Activated CD8-positive, alpha-beta T cell treated with anti-CD3 and anti-CD28 coated beads for 36 hours (primary cell): ENCODE measurements around the gene STUM. TPM values are rescaled to one million over a fixed set of nuclear protein-coding genes. Genes with fewer than 3 reads are reported as not detected.

Experiments used
- ATAC-seq: fragments of 200-7000 bp; cut with Tn5 transposase; one replicate; pipeline ENCODE4 v1.10.0; 2021; ENCODE audit warnings: mild to moderate bottlenecking, moderate library complexity
- CTCF ChIA-PET: fragments of 350-600 bp; sonication (Branson Sonifier 250); formaldehyde crosslinking; loops from one replicate; lab custom pipeline; 2021; ENCODE audit warnings: antibody characterized with exemption; lab: Charles Lee
- POLR2A ChIA-PET: fragments of 350-600 bp; sonication (Branson Sonifier 250); formaldehyde crosslinking; loops from one replicate; lab custom pipeline; 2021; ENCODE audit warnings: antibody characterized with exemption; lab: Charles Lee
- DNase-seq: peaks from one replicate; pipeline ENCODE4 v3.0.0-alpha.2; 2020
- H3K27ac Mint-ChIP-seq: one replicate; pipeline ENCODE4 v1.8.0; 2021; ENCODE audit warnings: mild to moderate bottlenecking, mixed read lengths
- H3K27me3 Mint-ChIP-seq: one replicate; pipeline ENCODE4 v1.8.0; 2021; ENCODE audit warnings: mixed read lengths
- H3K36me3 Mint-ChIP-seq: one replicate; pipeline ENCODE4 v1.8.0; 2021; ENCODE audit warnings: low read depth, mixed read lengths
- H3K4me1 Mint-ChIP-seq: one replicate; pipeline ENCODE4 v1.8.0; 2021; ENCODE audit warnings: low read depth, mixed read lengths
- H3K4me3 Mint-ChIP-seq: one replicate; pipeline ENCODE4 v1.8.0; 2021; ENCODE audit warnings: mild to moderate bottlenecking, moderate library complexity, mixed read lengths
- H3K9me3 Mint-ChIP-seq: one replicate; pipeline ENCODE4 v1.8.0; 2021; ENCODE audit warnings: mixed read lengths
- intact Hi-C: fragments of 100-400 bp; cut with micrococcal nuclease; formaldehyde crosslinking; loops from one replicate; pipeline ENCODE4 v1.10.0; 2022
- total RNA-seq, 2 experiments: library from RNA; stranded (reverse); gene quantifications; one replicate each; pipeline ENCODE4 v1.2.3, GENCODE V29; 2021
- TF ChIP-seq, protein P1 (sequence below): fragments of 200-600 bp; IDR thresholded peaks from one replicate; pipeline ENCODE4 v1.8.0; 2022; ENCODE audit warnings: antibody characterized with exemption, mild to moderate bottlenecking

Gene STUM
- total RNA-seq, 2 experiments from 2014 or later = not detected

DNA sequence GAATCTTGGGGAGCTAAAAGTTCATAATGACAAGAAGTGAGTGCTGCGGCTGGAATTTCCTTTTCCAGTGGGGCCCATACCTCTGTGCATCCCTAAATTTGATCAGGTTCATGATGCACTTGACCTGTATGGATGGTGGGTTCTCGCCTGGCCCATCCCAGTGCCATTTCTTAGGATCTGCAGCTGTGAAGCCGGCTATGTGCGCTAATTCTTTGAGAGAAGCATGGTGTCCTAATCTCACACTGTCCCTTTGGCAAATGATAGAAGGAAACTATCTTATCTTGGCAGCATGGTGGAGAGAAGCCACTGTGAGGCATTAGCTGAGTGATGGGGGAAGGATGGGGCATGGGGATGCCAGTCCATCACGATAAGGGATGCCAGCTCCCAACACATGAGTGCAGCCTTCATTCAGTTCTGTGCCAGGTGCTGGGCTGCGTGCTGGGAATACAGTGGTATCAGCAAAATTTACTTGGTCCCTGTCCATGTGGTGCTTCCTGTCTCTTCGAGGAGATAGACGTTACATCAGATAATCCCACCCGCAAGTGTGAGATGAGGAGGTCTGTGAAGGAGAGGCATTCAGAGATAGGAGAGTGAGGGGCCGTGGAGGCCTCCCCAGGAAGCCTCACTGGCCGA is 30.5 kb downstream of the STUM start:
- no peaks in the 10 kb centered on the region for H3K4me1 Mint-ChIP-seq
- POLR2A ChIA-PET = no interaction called here
- ATAC-seq = no peak

GRCh38 chr1:226579781-226580323 is 31.3 kb downstream of the STUM start:
- CTCF ChIA-PET = interaction anchor here (2.0 kb wide), 1 partner anchor 28 kb away, joined by 9 read pairs; no protein-coding TSS in a partner anchor
- H3K4me3 Mint-ChIP-seq = no peak overlapping the region
- DNase-seq (no peak), ATAC-seq (no peak)
- POLR2A ChIA-PET = no interaction called here
- H3K9me3 Mint-ChIP-seq = no peaks in the 10 kb centered on the region
- intact Hi-C loops = no loop called here
- TF ChIP-seq, protein P1, sequence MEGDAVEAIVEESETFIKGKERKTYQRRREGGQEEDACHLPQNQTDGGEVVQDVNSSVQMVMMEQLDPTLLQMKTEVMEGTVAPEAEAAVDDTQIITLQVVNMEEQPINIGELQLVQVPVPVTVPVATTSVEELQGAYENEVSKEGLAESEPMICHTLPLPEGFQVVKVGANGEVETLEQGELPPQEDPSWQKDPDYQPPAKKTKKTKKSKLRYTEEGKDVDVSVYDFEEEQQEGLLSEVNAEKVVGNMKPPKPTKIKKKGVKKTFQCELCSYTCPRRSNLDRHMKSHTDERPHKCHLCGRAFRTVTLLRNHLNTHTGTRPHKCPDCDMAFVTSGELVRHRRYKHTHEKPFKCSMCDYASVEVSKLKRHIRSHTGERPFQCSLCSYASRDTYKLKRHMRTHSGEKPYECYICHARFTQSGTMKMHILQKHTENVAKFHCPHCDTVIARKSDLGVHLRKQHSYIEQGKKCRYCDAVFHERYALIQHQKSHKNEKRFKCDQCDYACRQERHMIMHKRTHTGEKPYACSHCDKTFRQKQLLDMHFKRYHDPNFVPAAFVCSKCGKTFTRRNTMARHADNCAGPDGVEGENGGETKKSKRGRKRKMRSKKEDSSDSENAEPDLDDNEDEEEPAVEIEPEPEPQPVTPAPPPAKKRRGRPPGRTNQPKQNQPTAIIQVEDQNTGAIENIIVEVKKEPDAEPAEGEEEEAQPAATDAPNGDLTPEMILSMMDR = no peak
- no peaks in the 10 kb centered on the region for H3K36me3 Mint-ChIP-seq
- H3K27ac Mint-ChIP-seq = no peak overlapping the region
- H3K4me1 Mint-ChIP-seq = no peaks in the 10 kb centered on the region
- H3K27me3 Mint-ChIP-seq = no peaks in the 10 kb centered on the region

More for the DNA sequence above, 30.5 kb downstream of the STUM start:
- H3K36me3 Mint-ChIP-seq = no peaks in the 10 kb centered on the region
- H3K4me3 Mint-ChIP-seq = no peak overlapping the region
- H3K27ac Mint-ChIP-seq = no peak overlapping the region
- no peaks in the 10 kb centered on the region for H3K9me3 Mint-ChIP-seq
- intact Hi-C loops = no loop called here
- H3K27me3 Mint-ChIP-seq = no peaks in the 10 kb centered on the region
- CTCF ChIA-PET = no interaction called here
- TF ChIP-seq, protein P1 = no peak
- no peak for DNase-seq

GRCh38 chr1:226580625-226581270 is 32.2 kb downstream of the STUM start:
- TF ChIP-seq, protein P1 = no peak
- no peaks in the 10 kb centered on the region for H3K36me3 Mint-ChIP-seq
- intact Hi-C loops = no loop called here
- H3K4me1 Mint-ChIP-seq = no peaks in the 10 kb centered on the region
- no peak overlapping the region for H3K4me3 Mint-ChIP-seq
- H3K27ac Mint-ChIP-seq = no peak overlapping the region
- no peak for DNase-seq
- no peaks in the 10 kb centered on the region for H3K9me3 Mint-ChIP-seq
- no peaks in the 10 kb centered on the region for H3K27me3 Mint-ChIP-seq
- no peak for ATAC-seq
- ChIA-PET POLR2A (interaction anchor here (1.0 kb wide), 1 partner anchor 11 kb away, joined by 3 read pairs; no protein-coding TSS in a partner anchor), CTCF (interaction anchor here (1.6 to 2.0 kb wide), 2 partner anchors 11 to 27 kb away, joined by 4 to 9 read pairs; no protein-coding TSS in a partner anchor)

DNA sequence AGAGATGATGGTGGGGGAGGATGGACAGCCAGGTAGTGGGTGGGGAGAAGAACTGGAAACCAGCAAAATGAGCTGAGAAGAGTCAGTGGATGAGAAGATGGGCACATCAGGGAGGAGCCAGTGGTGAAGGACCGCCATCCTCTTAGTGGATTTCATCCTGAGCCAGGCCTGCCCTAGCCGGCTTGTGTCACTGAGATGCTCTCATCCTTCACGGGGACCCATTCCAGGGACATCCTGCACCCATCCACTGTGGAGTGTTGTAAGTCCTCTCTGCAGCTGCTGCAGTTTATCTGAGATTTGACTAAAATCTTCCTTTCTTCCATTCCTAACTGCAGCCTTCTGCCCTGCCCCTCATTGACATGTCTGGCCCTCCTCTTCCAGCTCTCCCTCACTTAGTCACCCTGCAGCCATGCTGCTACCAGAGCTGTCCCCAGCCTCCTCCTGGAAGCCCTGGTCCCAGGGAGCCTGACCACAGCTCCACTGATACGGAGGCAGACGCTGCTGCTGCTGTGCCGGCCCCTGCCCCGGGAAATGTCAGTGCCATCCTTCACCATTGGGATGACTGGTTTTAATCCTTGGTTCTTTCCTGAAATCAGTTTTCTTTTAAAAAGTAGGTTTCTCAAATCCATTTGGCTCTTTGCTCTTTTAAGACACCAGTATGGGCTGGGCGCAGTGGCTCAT is 33.2 kb downstream of the STUM start:
- H3K4me1 Mint-ChIP-seq = no peaks in the 10 kb centered on the region
- no peak for DNase-seq
- no peaks in the 10 kb centered on the region for H3K27me3 Mint-ChIP-seq
- CTCF ChIA-PET = interaction anchor here (1.6 to 2.0 kb wide), 2 partner anchors 12 to 26 kb away, joined by 4 to 9 read pairs; no protein-coding TSS in a partner anchor
- intact Hi-C loops = no loop called here
- H3K27ac Mint-ChIP-seq = no peak overlapping the region
- H3K4me3 Mint-ChIP-seq = no peak overlapping the region
- H3K9me3 Mint-ChIP-seq = no peaks in the 10 kb centered on the region
- H3K36me3 Mint-ChIP-seq = no peaks in the 10 kb centered on the region
- POLR2A ChIA-PET = interaction anchor here (1.0 kb wide), 1 partner anchor 12 kb away, joined by 3 read pairs; no protein-coding TSS in a partner anchor
- TF ChIP-seq, protein P1 = no peak
- ATAC-seq = no peak
